ENCODE results near the gene F2. TPM values are rescaled to one million over a fixed set of nuclear protein-coding genes. Genes with fewer than 3 reads are reported as not detected.

F2 gene
- total and polyA plus RNA-seq, 2 experiments from 2014 or later, result not detected

GRCh38 chr11:46760429-46761128, 41.6 kb downstream of the F2 start:
- H3K4me3 ChIP-seq, result no peak overlapping the region
- no peaks in the 10 kb centered on the region for H3K9me2 ChIP-seq (ENCODE audit: insufficient read depth)
- H3K9ac ChIP-seq, result no peak overlapping the region
- TF ChIP-seq EZH2phosphoT487 (IDR thresholded peaks at IDR 0.05; ENCODE audit: insufficient read depth, low read depth) (no peak), EZH2 (IDR thresholded peaks at IDR 0.05; ENCODE audit: insufficient read depth, poor library complexity, severe bottlenecking) (no peak)
- no peak overlapping the region for H2AFZ ChIP-seq
- DNase-seq, result no peak
- H3K9me3 ChIP-seq (ENCODE audit: low read depth), result no peaks in the 10 kb centered on the region
- no peak overlapping the region for H3K27ac ChIP-seq
- peaks cover 61% of the 10 kb centered on the region for H3K36me3 ChIP-seq (ENCODE audit: low read depth)
- no peaks in the 10 kb centered on the region for H3K4me1 ChIP-seq (ENCODE audit: insufficient read depth)
- H4K20me1 ChIP-seq (ENCODE audit: insufficient read depth), result peaks cover 3% of the 10 kb centered on the region; the same call in 1 of the 2 replicates
- 0 out of 2 replicates have a peak, but pooled peaks cover 13% of the 10 kb centered on the region for H3F3A ChIP-seq (ENCODE audit: insufficient read depth)
- no peak overlapping the region for H3K4me2 ChIP-seq (ENCODE audit: unreplicated experiment)
- in situ Hi-C loops (cut with MboI), result no loop called here
- WGBS, 2 experiments (ENCODE audit: low coverage in 1 of 2, low lambda C conversion rate in 2 of 2, missing lambda C conversion rate in 2 of 2), result 99% methylated on average over 6 of the region's 6 CpGs
- no peaks in the 10 kb centered on the region for H3K27me3 ChIP-seq (replicated peaks; ENCODE audit: insufficient read depth)
- H3K79me2 ChIP-seq (ENCODE audit: insufficient read depth), result no peaks in the 10 kb centered on the region

- in situ Hi-C loops (cut with MboI), result no loop called here
- H3F3A ChIP-seq (ENCODE audit: insufficient read depth), result 0 out of 2 replicates have a peak, but pooled peaks cover 4% of the 10 kb centered on the region
Observed at GRCh38 chr11:46761807-46762206, 42.8 kb downstream of the F2 start.

GRCh38 chr11:46762248-46762647, 43.2 kb downstream of the F2 start:
- H3K4me3 ChIP-seq, result no peak overlapping the region
- H3K79me2 ChIP-seq (ENCODE audit: insufficient read depth), result no peaks in the 10 kb centered on the region
- no peaks in the 10 kb centered on the region for H3K27me3 ChIP-seq (replicated peaks; ENCODE audit: insufficient read depth)
- peaks cover 3% of the 10 kb centered on the region; the same call in 1 of the 2 replicates for H4K20me1 ChIP-seq (ENCODE audit: insufficient read depth)
- peaks cover 53% of the 10 kb centered on the region for H3K36me3 ChIP-seq (ENCODE audit: low read depth)
- H3F3A ChIP-seq (ENCODE audit: insufficient read depth), result no peaks in the 10 kb centered on the region
- H3K9ac ChIP-seq, result no peak overlapping the region
- TF ChIP-seq EZH2phosphoT487 (IDR thresholded peaks at IDR 0.05; ENCODE audit: insufficient read depth, low read depth), result no peak
- no peak for TF ChIP-seq EZH2 (IDR thresholded peaks at IDR 0.05; ENCODE audit: insufficient read depth, poor library complexity, severe bottlenecking)
- no peak overlapping the region for H2AFZ ChIP-seq
- no peak overlapping the region for H3K27ac ChIP-seq
- H3K4me1 ChIP-seq (ENCODE audit: insufficient read depth), result no peaks in the 10 kb centered on the region
- no peaks in the 10 kb centered on the region for H3K9me2 ChIP-seq (ENCODE audit: insufficient read depth)
- in situ Hi-C loops (cut with MboI), result no loop called here
- no peak overlapping the region for H3K4me2 ChIP-seq (ENCODE audit: unreplicated experiment)
- DNase-seq, result no peak
- no peaks in the 10 kb centered on the region for H3K9me3 ChIP-seq (ENCODE audit: low read depth)

More at GRCh38 chr11:46761807-46762206, 42.8 kb downstream of the F2 start:
- H3K79me2 ChIP-seq (ENCODE audit: insufficient read depth), result no peaks in the 10 kb centered on the region
- TF ChIP-seq EZH2 (IDR thresholded peaks at IDR 0.05; ENCODE audit: insufficient read depth, poor library complexity, severe bottlenecking), result no peak
- TF ChIP-seq EZH2phosphoT487 (IDR thresholded peaks at IDR 0.05; ENCODE audit: insufficient read depth, low read depth), result no peak
- 86 to 92% methylated on average over 4 of the region's 4 CpGs for WGBS, 2 experiments (ENCODE audit: low coverage in 1 of 2, low lambda C conversion rate in 2 of 2, missing lambda C conversion rate in 2 of 2)
- no peak overlapping the region for H3K4me3 ChIP-seq
- peaks cover 3% of the 10 kb centered on the region; the same call in 1 of the 2 replicates for H4K20me1 ChIP-seq (ENCODE audit: insufficient read depth)
- no peak overlapping the region for H3K4me2 ChIP-seq (ENCODE audit: unreplicated experiment)
- no peak overlapping the region for H3K27ac ChIP-seq
- no peaks in the 10 kb centered on the region for H3K9me3 ChIP-seq (ENCODE audit: low read depth)
- no peaks in the 10 kb centered on the region for H3K9me2 ChIP-seq (ENCODE audit: insufficient read depth)
- H3K36me3 ChIP-seq (ENCODE audit: low read depth), result peaks cover 56% of the 10 kb centered on the region
- no peaks in the 10 kb centered on the region for H3K27me3 ChIP-seq (replicated peaks; ENCODE audit: insufficient read depth)
- no peak overlapping the region for H2AFZ ChIP-seq
- H3K4me1 ChIP-seq (ENCODE audit: insufficient read depth), result no peaks in the 10 kb centered on the region
- no peak for DNase-seq
- H3K9ac ChIP-seq, result no peak overlapping the region

- Histone ChIP-seq H3K79me2 (ENCODE audit: insufficient read depth) (no peaks in the 10 kb centered on the region), H2AFZ (no peak overlapping the region), H3K27ac (no peak overlapping the region), H3K36me3 (ENCODE audit: low read depth) (peaks cover 58% of the 10 kb centered on the region), H3K4me3 (no peak overlapping the region), H3K27me3 (replicated peaks; ENCODE audit: insufficient read depth) (no peaks in the 10 kb centered on the region), H4K20me1 (ENCODE audit: insufficient read depth) (no peaks in the 10 kb centered on the region), H3K9ac (no peak overlapping the region), H3K4me2 (ENCODE audit: unreplicated experiment) (no peak overlapping the region), H3K4me1 (ENCODE audit: insufficient read depth) (no peaks in the 10 kb centered on the region), H3K9me3 (ENCODE audit: low read depth) (no peaks in the 10 kb centered on the region), H3K9me2 (ENCODE audit: insufficient read depth) (no peaks in the 10 kb centered on the region), H3F3A (ENCODE audit: insufficient read depth) (no peaks in the 10 kb centered on the region)
- 93 to 99% methylated on average over 2 of the region's 2 CpGs for WGBS, 2 experiments (ENCODE audit: low coverage in 1 of 2, low lambda C conversion rate in 2 of 2, missing lambda C conversion rate in 2 of 2)
- in situ Hi-C loops (cut with MboI), result no loop called here
- DNase-seq, result no peak
- no peak for TF ChIP-seq EZH2phosphoT487 (IDR thresholded peaks at IDR 0.05; ENCODE audit: insufficient read depth, low read depth)
- TF ChIP-seq EZH2 (IDR thresholded peaks at IDR 0.05; ENCODE audit: insufficient read depth, poor library complexity, severe bottlenecking), result no peak
Observed at GRCh38 chr11:46766656-46767055, 47.6 kb downstream of the F2 start.
